Measurements from ENCODE around the gene GLE1.

DNA sequence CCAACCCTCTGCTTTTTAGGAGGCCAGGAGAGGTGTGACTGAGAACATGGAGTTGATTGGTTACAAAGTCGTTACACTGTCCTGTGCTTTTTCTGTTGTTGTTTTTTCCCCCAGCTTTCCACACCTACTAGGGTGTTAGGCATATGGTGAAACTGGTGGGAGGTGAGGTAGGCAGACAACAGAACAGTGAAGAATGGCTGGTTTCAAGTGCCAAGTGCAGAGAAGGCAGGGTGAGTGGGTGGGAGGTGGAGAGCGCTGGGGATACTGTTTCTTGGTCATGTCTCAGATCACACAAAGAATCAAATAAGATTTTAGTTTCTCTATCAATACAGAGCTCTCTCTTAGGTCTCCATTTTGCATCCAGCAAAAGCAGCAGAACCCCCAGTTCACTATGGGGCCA, 45.7 kb downstream of the GLE1 start:
- no peak for TF ChIP-seq TRIM28 (IDR thresholded peaks at IDR 0.05; ENCODE audit: borderline replicate concordance, low read length)
- TF ChIP-seq REST (tag by site-specific recombination; IDR thresholded peaks at IDR 0.05), result no peak
- no peak for TF ChIP-seq REPIN1 (tag by site-specific recombination; IDR thresholded peaks at IDR 0.05; ENCODE audit: low read depth)
- TF ChIP-seq ZBTB17 (tag by site-specific recombination; IDR thresholded peaks at IDR 0.05), result no peak
- TF ChIP-seq, protein P1, sequence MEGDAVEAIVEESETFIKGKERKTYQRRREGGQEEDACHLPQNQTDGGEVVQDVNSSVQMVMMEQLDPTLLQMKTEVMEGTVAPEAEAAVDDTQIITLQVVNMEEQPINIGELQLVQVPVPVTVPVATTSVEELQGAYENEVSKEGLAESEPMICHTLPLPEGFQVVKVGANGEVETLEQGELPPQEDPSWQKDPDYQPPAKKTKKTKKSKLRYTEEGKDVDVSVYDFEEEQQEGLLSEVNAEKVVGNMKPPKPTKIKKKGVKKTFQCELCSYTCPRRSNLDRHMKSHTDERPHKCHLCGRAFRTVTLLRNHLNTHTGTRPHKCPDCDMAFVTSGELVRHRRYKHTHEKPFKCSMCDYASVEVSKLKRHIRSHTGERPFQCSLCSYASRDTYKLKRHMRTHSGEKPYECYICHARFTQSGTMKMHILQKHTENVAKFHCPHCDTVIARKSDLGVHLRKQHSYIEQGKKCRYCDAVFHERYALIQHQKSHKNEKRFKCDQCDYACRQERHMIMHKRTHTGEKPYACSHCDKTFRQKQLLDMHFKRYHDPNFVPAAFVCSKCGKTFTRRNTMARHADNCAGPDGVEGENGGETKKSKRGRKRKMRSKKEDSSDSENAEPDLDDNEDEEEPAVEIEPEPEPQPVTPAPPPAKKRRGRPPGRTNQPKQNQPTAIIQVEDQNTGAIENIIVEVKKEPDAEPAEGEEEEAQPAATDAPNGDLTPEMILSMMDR (tag by site-specific recombination; IDR thresholded peaks at IDR 0.05), result no peak
- TF ChIP-seq TCF7L2 (IDR thresholded peaks at IDR 0.05; ENCODE audit: borderline replicate concordance, low read depth, low read length), result no peak
- TF ChIP-seq IKZF3 (tag by site-specific recombination; IDR thresholded peaks at IDR 0.05), result no peak
- no peak for TF ChIP-seq ZNF660 (tag by site-specific recombination; IDR thresholded peaks at IDR 0.05)
- TF ChIP-seq ZNF404 (tag by site-specific recombination; IDR thresholded peaks at IDR 0.05), result no peak
- TF ChIP-seq ZNF600 (tag by site-specific recombination; IDR thresholded peaks at IDR 0.05), result no peak
- TF ChIP-seq ZNF274 (IDR thresholded peaks at IDR 0.05; ENCODE audit: low read length), result no peak
- no peak for TF ChIP-seq ZNF274 (tag by site-specific recombination; IDR thresholded peaks at IDR 0.05; ENCODE audit: borderline replicate concordance)

All from HEK293 (cell line).